HG03280 (cell line): ENCODE data around the gene CHGA.

Experiments
- ATAC-seq: cut with Tn5 transposase; IDR thresholded peaks from one replicate; pipeline ENCODE4 v1.9.1; 2021; ENCODE audit warnings: mild to moderate bottlenecking, moderate library complexity; ENCODE audit not compliant: unreplicated experiment

CHGA gene

DNA sequence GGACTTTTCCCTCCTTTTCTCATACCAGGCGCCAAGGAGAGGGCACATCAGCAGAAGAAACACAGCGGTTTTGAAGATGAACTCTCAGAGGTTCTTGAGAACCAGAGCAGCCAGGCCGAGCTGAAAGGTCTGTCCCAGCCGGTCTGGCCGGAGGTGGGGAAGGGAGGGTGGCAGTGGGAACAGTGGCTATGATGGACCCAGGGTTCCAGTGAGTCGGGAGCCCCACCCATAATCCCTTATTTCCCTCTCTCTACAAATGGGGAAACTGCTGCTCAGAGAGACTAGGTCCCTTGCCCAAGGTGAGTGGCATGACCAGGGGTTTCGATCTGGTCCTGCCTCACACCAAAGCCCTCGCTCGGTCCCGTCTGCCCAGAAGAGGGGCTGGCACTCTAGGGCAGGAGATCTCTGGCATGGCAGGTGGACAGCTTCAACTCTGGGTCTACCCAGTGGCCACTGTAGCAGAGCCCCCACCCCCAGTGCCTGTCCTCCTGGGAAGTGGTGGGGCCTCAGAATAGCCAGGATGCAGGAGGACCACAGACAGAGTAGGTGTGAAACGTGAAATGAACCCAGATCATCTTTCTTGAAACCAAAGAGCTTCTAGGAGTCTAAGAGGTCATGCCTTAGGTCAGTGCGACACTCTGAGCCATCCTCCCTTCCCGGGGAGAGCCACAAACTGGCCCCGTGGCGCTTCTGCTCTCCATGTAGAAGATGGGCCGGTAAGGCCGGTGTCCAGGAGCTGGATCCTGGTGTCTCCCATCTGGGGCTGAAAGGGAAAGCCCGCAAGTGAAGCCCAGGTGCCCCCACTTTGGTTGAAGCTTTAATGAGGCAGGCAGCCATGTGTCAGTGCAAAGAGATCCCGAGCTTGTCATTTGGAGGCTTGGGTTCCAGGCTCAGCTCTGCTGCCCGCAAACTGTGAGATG is 7.0 kb downstream of the CHGA start:
- ATAC-seq = no peak

- no peak for ATAC-seq
Observed at GRCh38 chr14:92930737-92931602, 8.0 kb downstream of the CHGA start.

DNA sequence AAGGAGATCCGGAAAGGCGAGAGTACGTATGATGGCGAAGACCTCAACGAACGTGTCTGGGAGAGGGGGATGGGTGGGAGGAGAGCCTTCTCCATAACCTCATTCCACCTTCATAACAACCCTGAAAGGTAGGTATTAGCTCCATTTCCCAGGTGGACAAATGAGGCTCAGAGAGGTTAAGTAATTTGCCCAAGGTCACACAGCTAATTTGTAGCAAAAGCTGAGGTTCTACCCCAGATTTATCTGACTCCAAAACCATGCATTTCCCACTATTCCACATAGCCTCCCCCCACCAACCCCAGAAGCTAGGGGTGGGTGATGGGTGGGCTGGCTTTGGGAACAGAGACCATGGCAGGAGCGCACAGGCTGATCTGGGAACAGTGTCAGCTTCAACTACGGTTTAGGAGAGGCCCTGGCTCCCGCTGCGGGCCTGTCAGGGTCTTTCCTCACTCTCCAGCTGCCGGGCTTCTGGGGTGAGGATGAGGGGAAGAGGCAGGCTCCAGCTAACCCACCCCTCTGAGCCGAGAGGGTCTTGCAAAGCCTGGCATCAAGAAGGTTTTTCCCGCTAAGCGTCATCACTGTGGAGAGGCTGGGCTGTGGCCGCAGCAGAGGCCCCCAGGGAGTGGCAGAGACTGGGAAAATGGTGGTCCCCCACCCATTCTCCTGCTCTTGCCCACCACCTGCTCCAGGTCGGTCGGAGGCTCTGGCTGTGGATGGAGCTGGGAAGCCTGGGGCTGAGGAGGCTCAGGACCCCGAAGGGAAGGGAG is 8.9 kb downstream of the CHGA start:
- ATAC-seq = no peak

DNA sequence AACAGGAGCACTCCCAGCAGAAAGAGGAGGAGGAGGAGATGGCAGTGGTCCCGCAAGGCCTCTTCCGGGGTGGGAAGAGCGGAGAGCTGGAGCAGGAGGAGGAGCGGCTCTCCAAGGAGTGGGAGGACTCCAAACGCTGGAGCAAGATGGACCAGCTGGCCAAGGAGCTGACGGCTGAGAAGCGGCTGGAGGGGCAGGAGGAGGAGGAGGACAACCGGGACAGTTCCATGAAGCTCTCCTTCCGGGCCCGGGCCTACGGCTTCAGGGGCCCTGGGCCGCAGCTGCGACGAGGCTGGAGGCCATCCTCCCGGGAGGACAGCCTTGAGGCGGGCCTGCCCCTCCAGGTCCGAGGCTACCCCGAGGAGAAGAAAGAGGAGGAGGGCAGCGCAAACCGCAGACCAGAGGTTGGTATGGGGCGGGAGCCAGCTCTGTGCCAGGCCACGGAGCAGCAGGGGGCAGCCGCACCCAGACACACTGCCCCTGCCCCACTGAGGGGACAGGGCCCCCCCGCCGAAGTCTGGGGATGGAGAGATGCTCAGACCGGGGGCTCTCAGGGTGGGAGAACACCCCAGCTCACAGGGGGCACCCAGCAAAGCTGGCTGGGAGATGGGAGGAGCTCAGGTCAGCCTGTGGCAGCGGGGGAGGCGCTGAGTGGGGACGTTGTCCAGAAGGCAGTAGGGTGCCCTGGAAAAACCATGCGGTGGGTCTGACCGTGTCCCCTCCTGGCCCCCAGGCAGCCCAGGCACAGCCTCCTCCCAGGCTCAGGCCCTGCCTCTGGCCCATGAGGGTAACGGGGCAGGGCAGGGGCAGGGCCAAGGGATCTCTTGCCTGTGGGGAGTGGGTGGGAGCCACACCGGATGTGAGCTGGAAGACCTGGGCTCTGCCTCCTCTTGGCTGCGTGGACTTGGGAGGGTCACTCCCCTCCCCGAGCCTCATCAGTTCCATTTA is 9.8 kb downstream of the CHGA start:
- no peak for ATAC-seq

GRCh38 chr14:92933481-92933880 is 10.5 kb downstream of the CHGA start:
- no peak for ATAC-seq

GRCh38 chr14:92934196-92935085 is 11.5 kb downstream of the CHGA start:
- ATAC-seq = no peak

- no peak for ATAC-seq
Observed at GRCh38 chr14:92935446-92935845, 12.5 kb downstream of the CHGA start.

DNA sequence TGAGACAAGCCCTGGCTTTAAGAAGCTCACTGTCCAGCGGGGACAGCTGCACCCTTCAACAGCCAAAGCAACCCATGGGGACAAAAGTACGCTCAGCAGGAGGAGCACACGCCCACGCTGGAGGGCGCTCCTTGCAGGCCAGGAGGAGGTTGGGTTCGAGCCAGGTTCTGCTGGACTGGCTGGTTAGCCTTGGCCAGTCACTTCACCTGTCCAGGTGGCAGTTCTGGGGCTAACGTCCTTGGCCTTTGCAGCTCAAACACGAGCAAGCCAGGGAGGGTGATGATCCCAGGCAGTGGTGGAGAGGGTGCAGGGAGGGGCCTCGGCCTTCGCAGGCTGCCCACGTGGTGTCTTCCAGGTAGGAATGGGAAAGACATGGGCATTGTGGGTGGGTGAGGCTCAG is 13.1 kb downstream of the CHGA start:
- no peak for ATAC-seq

DNA sequence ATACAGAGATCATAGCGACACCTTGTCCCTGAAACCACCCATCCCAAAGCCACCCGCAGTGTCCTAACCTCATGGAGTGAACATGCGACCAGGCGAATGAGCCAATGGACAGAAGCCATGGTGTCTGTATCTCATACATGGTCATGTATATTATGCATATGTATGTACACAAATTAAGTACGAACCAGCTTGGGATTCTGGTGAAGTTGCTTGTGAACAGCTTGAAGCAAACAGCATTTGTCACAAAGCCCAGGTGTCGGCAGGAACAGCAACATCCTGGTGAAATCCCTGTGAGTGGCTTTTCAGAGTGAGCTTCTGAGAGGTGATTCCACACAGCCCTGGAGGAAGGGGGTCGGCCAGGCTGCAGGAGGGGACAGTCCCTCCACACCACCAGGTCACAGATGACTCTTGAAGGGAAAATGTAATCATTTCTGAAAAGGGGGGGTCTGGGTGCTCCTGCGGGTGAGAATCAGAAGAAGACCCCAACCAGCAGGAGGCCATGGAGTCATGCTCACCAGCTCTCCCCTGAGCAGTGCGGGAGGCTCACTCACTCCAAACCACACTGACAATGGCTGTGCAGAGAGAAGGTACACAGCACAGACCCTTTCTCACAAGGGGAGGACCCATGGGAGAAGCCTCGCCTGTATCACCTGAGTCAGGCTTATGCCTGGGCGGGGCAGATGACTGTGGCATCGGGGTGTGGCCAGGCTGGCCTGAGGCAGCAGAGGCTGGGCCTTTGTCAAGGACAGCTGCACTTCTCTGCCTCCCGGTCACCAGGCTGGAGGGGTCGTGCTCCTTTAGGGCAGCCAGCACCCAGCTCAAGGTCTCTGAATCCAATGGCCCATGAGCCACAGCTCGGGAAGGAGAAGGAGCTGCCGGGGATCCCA is 14.3 kb downstream of the CHGA start:
- no peak for ATAC-seq

DNA sequence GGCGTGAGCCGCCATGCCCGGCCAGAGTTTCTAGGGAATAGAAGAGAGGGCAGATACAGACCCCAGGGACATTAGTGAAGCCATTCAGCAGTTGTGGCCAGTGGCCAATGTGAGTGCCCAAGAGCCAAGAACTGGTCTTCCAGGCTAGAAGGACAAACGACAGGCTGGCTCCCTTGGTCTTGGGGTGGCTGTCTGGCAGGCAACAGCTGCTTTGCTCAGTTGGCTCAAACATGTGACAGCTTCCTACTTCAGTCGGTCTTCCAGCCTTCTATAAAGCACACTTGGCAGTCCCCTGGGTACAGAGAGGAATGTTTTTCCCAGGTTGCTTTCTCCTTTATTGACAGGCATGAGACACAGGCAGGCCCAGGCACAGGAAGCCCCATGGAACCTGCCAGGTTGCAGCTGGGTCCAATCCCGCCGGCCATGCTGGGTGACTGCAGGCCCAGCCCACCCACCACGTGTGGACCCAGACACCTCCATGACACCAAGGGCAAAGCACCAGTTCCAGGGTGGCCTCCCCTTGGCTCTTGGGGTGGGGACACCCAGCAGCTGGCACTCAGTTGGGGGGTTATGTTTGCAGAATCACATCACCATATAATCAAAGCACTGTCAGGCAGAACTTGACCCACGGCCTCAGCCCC is 15.4 kb downstream of the CHGA start:
- ATAC-seq = no peak

- ATAC-seq = no peak
Observed at GRCh38 chr14:92938890-92939671, 16.1 kb downstream of the CHGA start.

- ATAC-seq = no peak
Observed at GRCh38 chr14:92939699-92940098, 16.7 kb downstream of the CHGA start.

DNA sequence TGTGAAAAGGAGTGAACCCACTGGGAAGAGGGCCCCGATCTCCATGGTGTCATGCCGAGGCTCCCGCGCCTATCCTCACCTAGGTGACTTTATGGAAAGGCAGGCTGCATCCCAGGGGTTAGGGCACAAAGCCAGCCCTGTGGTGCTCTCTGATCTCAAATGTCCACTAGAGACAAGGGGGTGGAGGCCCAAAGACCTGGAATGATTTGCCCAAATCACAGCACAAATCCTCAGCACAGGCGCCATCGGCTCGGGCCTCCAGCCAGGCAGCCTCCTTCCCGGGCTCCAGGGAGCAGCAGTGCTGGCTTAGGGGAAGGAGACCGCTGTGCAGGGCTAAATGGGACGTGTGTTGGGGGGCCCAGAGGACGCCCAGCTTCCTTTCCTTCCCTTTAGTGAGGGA is 17.6 kb downstream of the CHGA start:
- ATAC-seq = no peak

DNA sequence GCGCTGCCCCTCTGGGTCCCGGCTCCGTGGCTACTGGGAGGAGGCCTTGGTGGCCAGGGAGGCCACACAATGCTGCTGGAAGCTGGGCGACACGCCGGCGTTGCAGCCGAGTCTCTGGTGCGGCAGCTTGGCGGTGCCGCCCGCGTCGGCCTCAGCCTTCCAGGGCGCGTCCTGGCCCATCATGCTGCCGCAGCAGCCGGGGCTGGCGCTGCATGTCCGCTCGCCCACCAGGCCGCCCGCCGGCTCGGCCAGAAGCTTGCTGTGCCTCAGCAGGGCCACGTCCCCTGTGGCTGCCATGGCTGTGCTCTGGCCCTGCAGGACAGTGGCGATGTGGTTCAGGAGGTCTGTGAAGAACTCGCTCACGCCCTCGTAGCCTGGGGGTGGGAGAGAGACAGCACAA is 18.6 kb downstream of the CHGA start:
- no peak for ATAC-seq

GRCh38 chr14:92942136-92942535 is 19.2 kb downstream of the CHGA start:
- ATAC-seq = no peak

DNA sequence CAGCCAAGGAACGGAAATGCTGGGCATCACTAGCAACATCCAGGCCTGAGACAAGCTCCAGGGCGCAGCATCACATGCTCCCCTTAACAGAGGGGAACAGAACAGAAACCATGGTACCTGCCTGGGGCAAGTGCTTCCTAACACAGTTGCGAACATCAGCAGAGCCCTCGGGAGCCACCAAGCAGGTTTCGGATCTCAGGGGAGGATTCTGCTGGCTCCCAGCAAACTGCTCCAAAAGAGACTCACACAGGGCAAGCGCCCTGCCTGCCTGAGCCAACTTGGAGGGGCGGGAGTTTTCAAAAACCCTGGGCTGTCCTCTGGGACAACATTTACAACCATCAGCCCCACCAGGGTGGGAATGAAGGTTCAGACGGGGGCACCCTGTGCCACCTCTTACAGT is 19.6 kb downstream of the CHGA start:
- ATAC-seq = no peak
